NCI-H2029 treated with DMSO at 0.1 percent for 48 hours (cell line): ENCODE results near the gene DNAJB6.

Experiments
- DNase-seq: peaks from one replicate; lab custom pipeline; 2025; lab: John Stamatoyannopoulos, UW

The DNAJB6 gene

GRCh38 chr7:157396316-157397035 is 59.7 kb downstream of the DNAJB6 start:
- no peak for DNase-seq

GRCh38 chr7:157397036-157397720 is 60.4 kb downstream of the DNAJB6 start:
- no peak for DNase-seq

GRCh38 chr7:157397731-157398691 is 61.2 kb downstream of the DNAJB6 start:
- peak; percentile 80 for DNase-seq

GRCh38 chr7:157399086-157399687 is 62.4 kb downstream of the DNAJB6 start:
- no peak for DNase-seq

- DNase-seq, result no peak
Measured at GRCh38 chr7:157400171-157400860, 63.5 kb downstream of the DNAJB6 start.

GRCh38 chr7:157401567-157402387 is 65.0 kb downstream of the DNAJB6 start:
- DNase-seq, result no peak

GRCh38 chr7:157402388-157402703 is 65.5 kb downstream of the DNAJB6 start:
- DNase-seq, result no peak

- DNase-seq, result no peak
Measured at GRCh38 chr7:157402911-157403534, 66.2 kb downstream of the DNAJB6 start.

- DNase-seq, result no peak
Measured at GRCh38 chr7:157403646-157404401, 67.0 kb downstream of the DNAJB6 start.

- no peak for DNase-seq
Measured at GRCh38 chr7:157404845-157405481, 68.2 kb downstream of the DNAJB6 start.

- DNase-seq, result no peak
Measured at GRCh38 chr7:157405501-157405900, 68.7 kb downstream of the DNAJB6 start.

- DNase-seq, result no peak
Measured at GRCh38 chr7:157405914-157406810, 69.4 kb downstream of the DNAJB6 start.

- no peak for DNase-seq
Measured at GRCh38 chr7:157406971-157407370, 70.2 kb downstream of the DNAJB6 start.

- no peak for DNase-seq
Measured at GRCh38 chr7:157407512-157408257, 70.9 kb downstream of the DNAJB6 start.

- no peak for DNase-seq
Measured at GRCh38 chr7:157408258-157409101, 71.7 kb downstream of the DNAJB6 start.

- no peak for DNase-seq
Measured at GRCh38 chr7:157409149-157409752, 72.4 kb downstream of the DNAJB6 start.
